Panc1 (cell line): ENCODE results near the gene BTBD1. TPM values are rescaled to one million over a fixed set of nuclear protein-coding genes. Genes with fewer than 3 reads are reported as not detected.

Experiments
- ATAC-seq: fragments of 200-7000 bp; cut with Tn5 transposase; 2 replicates; pipeline ENCODE4 v1.9.1; 2020; ENCODE audit warnings: mild to moderate bottlenecking, moderate library complexity
- BruUV-seq: library from RNA; stranded (reverse); fragments of 400-500 nt; replicated peaks from 2 replicates; lab custom pipeline; 2021; lab: Mats Ljungman, UMichigan
- CTCF ChIA-PET: fragments of 300-600 bp; sonication (Branson Sonifier 250); formaldehyde crosslinking; loops from one replicate; lab custom pipeline; 2022; ENCODE audit warnings: antibody characterized with exemption; lab: Charles Lee
- POLR2A ChIA-PET: fragments of 300-600 bp; sonication (Branson Sonifier 250); formaldehyde crosslinking; loops from one replicate; lab custom pipeline; 2022; ENCODE audit warnings: antibody characterized with exemption; lab: Charles Lee
- DNase-seq: peaks from one replicate; pipeline ENCODE4 v3.0.0-alpha.2; 2010; ENCODE audit warnings: low read depth, low spot score
- H3K27ac ChIP-seq: 2 replicates; pipeline ENCODE4 v1.5.1; 2011; ENCODE audit warnings: mild to moderate bottlenecking, low read length, inconsistent platforms
- H3K27me3 ChIP-seq: fragments of 200-500 bp; sonication (Bioruptor generic); 2 replicates; pipeline ENCODE4 v1.6.0; 2014; ENCODE audit warnings: low read length, inconsistent platforms; ENCODE audit not compliant: control insufficient read depth, insufficient read depth
- H3K36me3 ChIP-seq: fragments of 200-500 bp; sonication (Bioruptor generic); 2 replicates; pipeline ENCODE4 v1.5.1; 2014; ENCODE audit warnings: inconsistent platforms, mild to moderate bottlenecking, low read length, moderate library complexity; ENCODE audit not compliant: control insufficient read depth, insufficient read depth
- H3K4me1 ChIP-seq: 2 replicates; pipeline ENCODE4 v1.5.1; 2011; ENCODE audit warnings: inconsistent platforms, mild to moderate bottlenecking, low read length, moderate library complexity; ENCODE audit not compliant: control insufficient read depth, insufficient read depth
- H3K4me3 ChIP-seq, 2 experiments: 2 replicates each; pipeline ENCODE4 v1.5.1; 2011 to 2012; ENCODE audit warnings: low read depth in 2 of 2, low read length in 2 of 2, mild to moderate bottlenecking in 2 of 2, inconsistent platforms in 1 of 2, moderate library complexity in 1 of 2
- H3K9me3 ChIP-seq: fragments of 200-500 bp; sonication (Bioruptor generic); 2 replicates; pipeline ENCODE4 v1.5.1; 2014; ENCODE audit warnings: low read depth, mild to moderate bottlenecking, inconsistent platforms, low read length, moderate library complexity; ENCODE audit not compliant: control insufficient read depth, insufficient read depth
- POLR2AphosphoS5 ChIP-seq: IDR thresholded peaks from 2 replicates; pipeline ENCODE4 v1.6.1; 2012; ENCODE audit warnings: mild to moderate bottlenecking, low read depth, low read length, moderate library complexity
- SIN3A ChIP-seq: IDR thresholded peaks from 2 replicates; pipeline ENCODE4 v1.6.1; 2012; ENCODE audit warnings: low read depth, mild to moderate bottlenecking, low read length, moderate library complexity, borderline replicate concordance; ENCODE audit not compliant: insufficient read depth
- TCF7L2 ChIP-seq: IDR thresholded peaks from 2 replicates; pipeline ENCODE4 v1.6.1; 2011; ENCODE audit warnings: mild to moderate bottlenecking, low read depth, low read length, inconsistent platforms
- in situ Hi-C: cut with HindIII; loops from 2 replicates; pipeline ENCODE4 v1.10.0; 2016; ENCODE audit warnings: low sequenced_read_pairs, low pct_unique_long_range_greater_than_20kb
- intact Hi-C: fragments of 100-400 bp; cut with micrococcal nuclease; formaldehyde crosslinking; loops from one replicate; pipeline ENCODE4 v1.10.0; 2022; ENCODE audit not compliant: unreplicated experiment
- total RNA-seq: library from RNA; stranded (reverse); gene quantifications from one replicate; pipeline ENCODE4 v1.2.1, GENCODE V29; 2021; ENCODE audit not compliant: unreplicated experiment
- TF ChIP-seq, protein P1 (sequence below): fragments of 450-650 bp; IDR thresholded peaks from 2 replicates; pipeline ENCODE4 v1.5.1; 2017; ENCODE audit warnings: mild to moderate bottlenecking
- TF ChIP-seq, protein P2 (sequence below), 2 experiments: IDR thresholded peaks; 2 replicates each; pipeline ENCODE4 v1.6.1; 2011 to 2012; ENCODE audit warnings: low read depth in 2 of 2, control low read depth in 1 of 2, low read length in 1 of 2, mild to moderate bottlenecking in 1 of 2, moderate library complexity in 1 of 2; ENCODE audit not compliant: insufficient read depth in 1 of 2

The BTBD1 gene
- total RNA-seq, 1 experiment from 2014 or later, result 88.4 TPM

DNA sequence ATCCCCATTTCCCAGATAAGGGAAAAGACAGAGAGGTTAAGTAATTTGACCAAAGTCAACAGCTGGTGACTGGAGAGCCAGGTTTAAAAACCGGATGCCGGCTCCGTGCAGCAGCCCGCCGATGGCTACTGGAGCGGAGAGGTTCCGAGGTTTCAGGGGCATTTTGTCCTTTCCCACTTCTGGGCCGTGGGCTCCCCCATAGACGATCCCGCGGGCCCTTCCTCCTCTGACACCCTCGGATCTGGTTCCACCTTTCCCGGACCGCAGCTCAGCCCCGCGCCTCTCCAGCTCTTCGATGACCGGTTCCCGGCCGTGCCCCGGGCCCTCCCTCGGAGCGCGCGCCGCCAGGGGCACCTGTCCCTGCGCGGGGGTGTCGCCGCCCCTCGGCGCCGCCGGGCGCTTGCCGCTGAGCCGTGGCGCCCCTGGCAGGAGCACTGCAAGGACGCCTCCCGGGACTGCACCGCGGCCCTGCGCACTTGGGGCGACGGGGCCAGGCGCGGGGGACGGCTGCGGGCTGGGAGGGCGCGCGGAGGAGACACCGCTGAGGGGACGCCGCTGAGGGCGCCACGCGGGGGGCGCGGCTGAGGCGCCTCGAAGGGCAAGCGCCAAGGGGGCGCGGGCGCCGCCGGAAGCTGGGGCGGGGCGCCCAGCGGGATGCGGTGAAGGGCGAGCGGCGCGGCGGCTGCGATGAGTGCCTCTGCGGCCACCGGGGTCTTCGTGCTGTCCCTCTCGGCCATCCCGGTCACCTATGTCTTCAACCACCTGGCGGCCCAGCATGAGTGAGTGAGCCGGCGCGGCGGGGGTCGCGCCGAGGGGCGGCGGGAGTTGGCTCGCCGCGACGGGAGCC lies 40.2 kb upstream of the BTBD1 start, which contains the start of gene TM6SF1:
TSS of gene TM6SF1 (plus strand) at position 652 of the 847 bp plus-strand sequence. CDS start at position 688, 36 bp downstream.
- POLR2A ChIA-PET, result interaction anchor here (0.5 kb wide), 1 partner anchor 44 kb away, joined by 5 read pairs; no protein-coding TSS in a partner anchor

DNA sequence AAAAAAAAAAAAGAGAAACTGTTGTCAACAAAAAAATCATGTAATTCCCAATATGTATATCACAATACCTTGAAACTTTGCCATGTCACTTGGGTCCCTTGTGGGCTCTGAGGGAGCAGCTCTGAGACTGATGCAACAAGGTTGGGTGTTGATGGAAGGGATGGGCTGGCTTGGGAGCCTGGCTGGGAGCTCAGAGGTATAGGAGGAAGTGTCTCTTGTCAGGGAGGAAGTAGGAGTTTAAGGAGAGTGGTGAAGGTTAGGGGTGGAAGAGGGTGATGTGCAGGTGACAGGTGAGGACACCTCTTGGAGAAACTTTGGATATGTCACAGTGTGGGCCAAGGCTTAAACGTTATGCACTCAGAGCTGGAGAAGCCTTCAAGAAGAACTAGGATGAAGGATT lies 38.4 kb upstream of the BTBD1 start:
- intact Hi-C loops, result no loop called here
- in situ Hi-C loops, result no loop called here
- POLR2A ChIA-PET, result no interaction called here
- no peaks in the 10 kb centered on the region for H3K9me3 ChIP-seq
- DNase-seq (no peak), ATAC-seq (no peak)
- no peaks in the 10 kb centered on the region for H3K36me3 ChIP-seq
- no TSS peak for BruUV-seq
- H3K27ac ChIP-seq, result no peak overlapping the region
- peaks cover 2% of the 10 kb centered on the region; the same call in 1 of the 2 replicates for H3K27me3 ChIP-seq
- no peak overlapping the region for H3K4me3 ChIP-seq
- no peaks in the 10 kb centered on the region for H3K4me1 ChIP-seq
- TF ChIP-seq, protein P1, sequence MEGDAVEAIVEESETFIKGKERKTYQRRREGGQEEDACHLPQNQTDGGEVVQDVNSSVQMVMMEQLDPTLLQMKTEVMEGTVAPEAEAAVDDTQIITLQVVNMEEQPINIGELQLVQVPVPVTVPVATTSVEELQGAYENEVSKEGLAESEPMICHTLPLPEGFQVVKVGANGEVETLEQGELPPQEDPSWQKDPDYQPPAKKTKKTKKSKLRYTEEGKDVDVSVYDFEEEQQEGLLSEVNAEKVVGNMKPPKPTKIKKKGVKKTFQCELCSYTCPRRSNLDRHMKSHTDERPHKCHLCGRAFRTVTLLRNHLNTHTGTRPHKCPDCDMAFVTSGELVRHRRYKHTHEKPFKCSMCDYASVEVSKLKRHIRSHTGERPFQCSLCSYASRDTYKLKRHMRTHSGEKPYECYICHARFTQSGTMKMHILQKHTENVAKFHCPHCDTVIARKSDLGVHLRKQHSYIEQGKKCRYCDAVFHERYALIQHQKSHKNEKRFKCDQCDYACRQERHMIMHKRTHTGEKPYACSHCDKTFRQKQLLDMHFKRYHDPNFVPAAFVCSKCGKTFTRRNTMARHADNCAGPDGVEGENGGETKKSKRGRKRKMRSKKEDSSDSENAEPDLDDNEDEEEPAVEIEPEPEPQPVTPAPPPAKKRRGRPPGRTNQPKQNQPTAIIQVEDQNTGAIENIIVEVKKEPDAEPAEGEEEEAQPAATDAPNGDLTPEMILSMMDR, result no peak
- no peak for TF ChIP-seq TCF7L2
- TF ChIP-seq, protein P2, sequence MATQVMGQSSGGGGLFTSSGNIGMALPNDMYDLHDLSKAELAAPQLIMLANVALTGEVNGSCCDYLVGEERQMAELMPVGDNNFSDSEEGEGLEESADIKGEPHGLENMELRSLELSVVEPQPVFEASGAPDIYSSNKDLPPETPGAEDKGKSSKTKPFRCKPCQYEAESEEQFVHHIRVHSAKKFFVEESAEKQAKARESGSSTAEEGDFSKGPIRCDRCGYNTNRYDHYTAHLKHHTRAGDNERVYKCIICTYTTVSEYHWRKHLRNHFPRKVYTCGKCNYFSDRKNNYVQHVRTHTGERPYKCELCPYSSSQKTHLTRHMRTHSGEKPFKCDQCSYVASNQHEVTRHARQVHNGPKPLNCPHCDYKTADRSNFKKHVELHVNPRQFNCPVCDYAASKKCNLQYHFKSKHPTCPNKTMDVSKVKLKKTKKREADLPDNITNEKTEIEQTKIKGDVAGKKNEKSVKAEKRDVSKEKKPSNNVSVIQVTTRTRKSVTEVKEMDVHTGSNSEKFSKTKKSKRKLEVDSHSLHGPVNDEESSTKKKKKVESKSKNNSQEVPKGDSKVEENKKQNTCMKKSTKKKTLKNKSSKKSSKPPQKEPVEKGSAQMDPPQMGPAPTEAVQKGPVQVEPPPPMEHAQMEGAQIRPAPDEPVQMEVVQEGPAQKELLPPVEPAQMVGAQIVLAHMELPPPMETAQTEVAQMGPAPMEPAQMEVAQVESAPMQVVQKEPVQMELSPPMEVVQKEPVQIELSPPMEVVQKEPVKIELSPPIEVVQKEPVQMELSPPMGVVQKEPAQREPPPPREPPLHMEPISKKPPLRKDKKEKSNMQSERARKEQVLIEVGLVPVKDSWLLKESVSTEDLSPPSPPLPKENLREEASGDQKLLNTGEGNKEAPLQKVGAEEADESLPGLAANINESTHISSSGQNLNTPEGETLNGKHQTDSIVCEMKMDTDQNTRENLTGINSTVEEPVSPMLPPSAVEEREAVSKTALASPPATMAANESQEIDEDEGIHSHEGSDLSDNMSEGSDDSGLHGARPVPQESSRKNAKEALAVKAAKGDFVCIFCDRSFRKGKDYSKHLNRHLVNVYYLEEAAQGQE (IDR thresholded peaks at IDR 0.05; ENCODE audit: insufficient read depth in 1 of 2, low read depth in 2 of 2, low read length in 1 of 2), result no peak
- TF ChIP-seq SIN3A, result no peak
- TF ChIP-seq POLR2AphosphoS5, result no peak
- CTCF ChIA-PET, result no interaction called here

More for the DNA sequence above, 40.2 kb upstream of the BTBD1 start, which contains the start of gene TM6SF1:
- DNase-seq, result no peak
- no peaks in the 10 kb centered on the region for H3K27me3 ChIP-seq
- in situ Hi-C loops (no loop called here), intact Hi-C loops (no loop called here)
- H3K4me3 ChIP-seq, result peak within 1 kb of the TSS; percentile 30 to 41
- CTCF ChIA-PET, result interaction anchor here (0.6 kb wide), 1 partner anchor 8 kb away, joined by 5 read pairs; no protein-coding TSS in a partner anchor
- no peak within 1 kb of the TSS for H3K27ac ChIP-seq
- no TSS peak for BruUV-seq
- H3K4me1 ChIP-seq, result no peaks in the 10 kb centered on the region
- no peaks in the 10 kb centered on the region for H3K36me3 ChIP-seq
- ATAC-seq, result peak; percentile 43; the same call in 1 of the 2 replicates
- TF ChIP-seq, protein P1, result no peak
- TF ChIP-seq TCF7L2 (no peak), POLR2AphosphoS5 (no peak), SIN3A (no peak)
- TF ChIP-seq, protein P2 (IDR thresholded peaks at IDR 0.05; ENCODE audit: insufficient read depth in 1 of 2, low read depth in 2 of 2, low read length in 1 of 2), result no peak
- no peaks in the 10 kb centered on the region for H3K9me3 ChIP-seq
